ENCODE measurements around the gene SHC1. TPM values are rescaled to one million over a fixed set of nuclear protein-coding genes. Genes with fewer than 3 reads are reported as not detected.

SHC1 gene
- polyA plus RNA-seq, 3 donors, result 26.7 to 70.6 (median 31.5) TPM

DNA sequence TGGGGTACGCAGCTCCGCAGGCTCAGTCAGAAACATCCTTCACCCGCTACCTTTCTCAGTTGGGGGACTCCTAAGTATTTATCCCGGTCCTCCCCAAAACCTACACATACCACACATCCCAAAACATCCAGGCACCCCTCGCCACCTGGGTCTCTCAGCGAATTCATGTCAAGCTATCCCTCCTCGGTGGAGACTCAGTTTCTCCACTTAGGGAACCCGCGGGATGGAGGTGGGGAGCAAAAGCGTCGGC is 30.8 kb upstream of the SHC1 start:
- peak overlapping the region; percentile 90 for H3K4me2 ChIP-seq (replicated peaks; ENCODE audit: extremely low read depth, low read length, poor library complexity, severe bottlenecking)
- TF ChIP-seq, protein P1, sequence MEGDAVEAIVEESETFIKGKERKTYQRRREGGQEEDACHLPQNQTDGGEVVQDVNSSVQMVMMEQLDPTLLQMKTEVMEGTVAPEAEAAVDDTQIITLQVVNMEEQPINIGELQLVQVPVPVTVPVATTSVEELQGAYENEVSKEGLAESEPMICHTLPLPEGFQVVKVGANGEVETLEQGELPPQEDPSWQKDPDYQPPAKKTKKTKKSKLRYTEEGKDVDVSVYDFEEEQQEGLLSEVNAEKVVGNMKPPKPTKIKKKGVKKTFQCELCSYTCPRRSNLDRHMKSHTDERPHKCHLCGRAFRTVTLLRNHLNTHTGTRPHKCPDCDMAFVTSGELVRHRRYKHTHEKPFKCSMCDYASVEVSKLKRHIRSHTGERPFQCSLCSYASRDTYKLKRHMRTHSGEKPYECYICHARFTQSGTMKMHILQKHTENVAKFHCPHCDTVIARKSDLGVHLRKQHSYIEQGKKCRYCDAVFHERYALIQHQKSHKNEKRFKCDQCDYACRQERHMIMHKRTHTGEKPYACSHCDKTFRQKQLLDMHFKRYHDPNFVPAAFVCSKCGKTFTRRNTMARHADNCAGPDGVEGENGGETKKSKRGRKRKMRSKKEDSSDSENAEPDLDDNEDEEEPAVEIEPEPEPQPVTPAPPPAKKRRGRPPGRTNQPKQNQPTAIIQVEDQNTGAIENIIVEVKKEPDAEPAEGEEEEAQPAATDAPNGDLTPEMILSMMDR (IDR thresholded peaks at IDR 0.05), result no peak
- peaks cover 65% of the 10 kb centered on the region for H3K79me2 ChIP-seq (ENCODE audit: insufficient read depth, low read length)
- Mint-ChIP-seq H3K36me3 (peaks cover 2 to 6% of the 10 kb centered on the region in 2 donors), H3K4me1 (peaks cover 53% of the 10 kb centered on the region), H3K27ac (peak overlapping the region; percentile 90 to 96 (median 94)), H3K27me3 (ENCODE audit: low read depth in 3 of 3) (peaks cover 0 to 4% (median 0%) of the 10 kb centered on the region in 3 donors), H3K4me3 (peak overlapping the region; percentile 87 to 96), H3K9me3 (no peaks in the 10 kb centered on the region)
- peaks cover 61 to 71% of the 10 kb centered on the region in 2 donors for H3K4me1 ChIP-seq (ENCODE audit: control insufficient read depth in 1 of 2, insufficient read depth in 2 of 2, low read length in 2 of 2)
- peak overlapping the region; percentile 67 to 98 (median 77) for H3K4me3 ChIP-seq (replicated peaks in 1 of 3; ENCODE audit: low read depth in 2 of 3, low read length in 3 of 3)
- peak overlapping the region; percentile 87 to 95 for H3K27ac ChIP-seq (ENCODE audit: low read depth in 1 of 2, low read length in 2 of 2)
- H4K20me1 ChIP-seq (ENCODE audit: insufficient read depth, low read length), result peaks cover 13% of the 10 kb centered on the region
- no peaks in the 10 kb centered on the region for H3K36me3 ChIP-seq (replicated peaks in 1 of 2; ENCODE audit: control insufficient read depth in 1 of 2, insufficient read depth in 2 of 2, low read length in 2 of 2)
- WGBS (ENCODE audit: insufficient coverage), result 0% methylated on average over 8 of the region's 11 CpGs
- DNase-seq, result no peak
- no peaks in the 10 kb centered on the region for H3K27me3 ChIP-seq (ENCODE audit: control insufficient read depth in 2 of 2, insufficient read depth in 2 of 2, low read length in 2 of 2)
- H3K9me3 ChIP-seq (replicated peaks in 1 of 2; ENCODE audit: control insufficient read depth in 1 of 2, insufficient read depth in 1 of 2, low read length in 2 of 2), result no peaks in the 10 kb centered on the region
- H2AFZ ChIP-seq (ENCODE audit: insufficient read depth, low read depth, low read length, poor library complexity, severe bottlenecking), result peak overlapping the region; percentile 55
- H3K9ac ChIP-seq (ENCODE audit: insufficient read depth, low read length, poor library complexity, severe bottlenecking), result peak overlapping the region; percentile 81
- intact Hi-C loops (cut with micrococcal nuclease), result loop anchor here (2.0 to 5.0 kb wide), 4 partner anchors 15 to 61 kb away; partner anchors contain the start of genes PYGO2 (in 2 of the 2), ADAM15 (in 1 of the 2) and EFNA4 (in 1 of the 2)

DNA sequence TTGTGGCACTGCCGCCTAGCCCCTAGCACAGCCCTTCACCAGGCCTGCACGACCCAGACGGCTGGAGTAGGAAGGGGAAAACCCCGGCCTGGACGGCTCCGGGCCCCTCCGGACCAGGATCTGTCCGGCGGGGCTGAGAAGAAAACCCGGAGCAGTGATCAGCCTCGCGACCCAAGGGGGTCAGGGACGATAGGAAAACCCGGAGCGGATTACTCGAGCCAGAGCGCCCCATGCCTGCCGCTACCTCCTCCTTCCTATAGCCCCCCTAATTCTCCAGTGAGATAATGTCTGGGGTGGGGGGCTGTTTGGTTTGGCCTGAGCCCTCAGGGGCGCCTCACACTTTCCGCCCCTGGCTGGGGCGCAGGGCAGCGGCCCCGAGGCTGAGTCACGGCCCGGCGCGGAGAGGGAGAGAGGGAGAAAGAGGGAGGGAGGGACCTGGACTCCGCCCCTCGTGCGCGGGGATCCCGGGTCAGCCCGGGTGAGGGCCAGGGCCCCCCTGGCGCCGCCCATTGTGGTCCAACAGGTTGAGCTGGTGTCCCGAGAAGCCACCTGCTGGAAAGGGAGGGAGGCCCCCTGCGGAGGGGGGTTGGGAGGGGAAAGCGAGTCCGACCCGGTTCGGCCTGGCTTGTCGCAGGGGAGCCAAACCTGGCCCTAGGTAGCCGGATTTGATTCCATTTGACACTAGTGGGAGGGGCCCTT is 30.3 kb upstream of the SHC1 start:
- DNase-seq, result peak; percentile 67 to 76 (median 75)
- H3K27ac ChIP-seq (ENCODE audit: low read depth in 1 of 2, low read length in 2 of 2), result peak overlapping the region; percentile 87 to 95
- H3K4me3 ChIP-seq (replicated peaks in 1 of 3; ENCODE audit: low read depth in 2 of 3, low read length in 3 of 3), result peak overlapping the region; percentile 67 to 98 (median 77)
- no peaks in the 10 kb centered on the region for H3K9me3 ChIP-seq (replicated peaks in 1 of 2; ENCODE audit: control insufficient read depth in 1 of 2, insufficient read depth in 1 of 2, low read length in 2 of 2)
- H2AFZ ChIP-seq (ENCODE audit: insufficient read depth, low read depth, low read length, poor library complexity, severe bottlenecking), result peak overlapping the region; percentile 55
- Mint-ChIP-seq H3K36me3 (peaks cover 0 to 3% of the 10 kb centered on the region in 2 donors), H3K4me1 (peaks cover 53% of the 10 kb centered on the region), H3K9me3 (no peaks in the 10 kb centered on the region), H3K27me3 (ENCODE audit: low read depth in 3 of 3) (peaks cover 0 to 4% (median 0%) of the 10 kb centered on the region in 3 donors), H3K4me3 (peak overlapping the region; percentile 87 to 96), H3K27ac (peak overlapping the region; percentile 90 to 96 (median 94))
- H3K79me2 ChIP-seq (ENCODE audit: insufficient read depth, low read length), result peaks cover 61% of the 10 kb centered on the region
- WGBS (ENCODE audit: insufficient coverage), result 0% methylated on average over 28 of the region's 43 CpGs
- no peaks in the 10 kb centered on the region for H3K36me3 ChIP-seq (replicated peaks in 1 of 2; ENCODE audit: control insufficient read depth in 1 of 2, insufficient read depth in 2 of 2, low read length in 2 of 2)
- H3K27me3 ChIP-seq (ENCODE audit: control insufficient read depth in 2 of 2, insufficient read depth in 2 of 2, low read length in 2 of 2), result no peaks in the 10 kb centered on the region
- intact Hi-C loops (cut with micrococcal nuclease), result loop anchor here (2.0 to 5.0 kb wide), 4 partner anchors 16 to 61 kb away; partner anchors contain the start of genes PYGO2 (in 2 of the 2), ADAM15 (in 1 of the 2) and EFNA4 (in 1 of the 2)
- peaks cover 61 to 71% of the 10 kb centered on the region in 2 donors for H3K4me1 ChIP-seq (ENCODE audit: control insufficient read depth in 1 of 2, insufficient read depth in 2 of 2, low read length in 2 of 2)
- TF ChIP-seq, protein P1 (IDR thresholded peaks at IDR 0.05), result no peak
- H4K20me1 ChIP-seq (ENCODE audit: insufficient read depth, low read length), result peaks cover 12% of the 10 kb centered on the region
- H3K4me2 ChIP-seq (replicated peaks; ENCODE audit: extremely low read depth, low read length, poor library complexity, severe bottlenecking), result peak overlapping the region; percentile 90
- H3K9ac ChIP-seq (ENCODE audit: insufficient read depth, low read length, poor library complexity, severe bottlenecking), result peak overlapping the region; percentile 81

Measured in CD14-positive monocyte (primary cell).